Transverse colon (tissue), 4 donors: Measurements from ENCODE around the gene SH3PXD2B.

Experiments used
- CTCF ChIP-seq, 5 experiments: fragments of 200-600 bp in 3 of 5; fragments of 450-650 bp in 2 of 5; sonication (generic) in 3 of 5; IDR thresholded peaks; 1 replicate in 2 of 5; 2 replicates in 3 of 5; pipeline ENCODE4 v1.5.1; 2016 to 2017; ENCODE audit warnings: antibody characterized with exemption in 5 of 5, inconsistent platforms in 3 of 5, mild to moderate bottlenecking in 2 of 5, moderate library complexity in 1 of 5
- EP300 ChIP-seq: sonication (generic); formaldehyde crosslinking; IDR thresholded peaks from one replicate; pipeline ENCODE4 v1.6.1; 2017; ENCODE audit warnings: antibody characterized with exemption, low read depth
- POLR2A ChIP-seq: fragments of 450-650 bp; IDR thresholded peaks from one replicate; pipeline ENCODE4 v1.6.1; 2016; ENCODE audit warnings: antibody characterized with exemption, mild to moderate bottlenecking, moderate library complexity
- POLR2AphosphoS5 ChIP-seq, 3 donors: sonication (generic); formaldehyde crosslinking; IDR thresholded peaks; one replicate each; pipeline ENCODE4 v1.6.1; 2016; ENCODE audit warnings: antibody characterized with exemption in 3 of 3

GRCh38 chr5:172459783-172460165 is 5.4 kb upstream of the SH3PXD2B start:
- no peak for TF ChIP-seq CTCF (IDR thresholded peaks at IDR 0.05)
- TF ChIP-seq POLR2A = no peak
- no peak for TF ChIP-seq POLR2AphosphoS5 (IDR thresholded peaks at IDR 0.05)
- no peak for TF ChIP-seq EP300
